GM21515 (cell line): ENCODE data around the gene MBTPS2.

Source experiments
- ATAC-seq: cut with Tn5 transposase; IDR thresholded peaks from one replicate; pipeline ENCODE4 v1.9.1; 2021; ENCODE audit not compliant: unreplicated experiment

The MBTPS2 gene

DNA sequence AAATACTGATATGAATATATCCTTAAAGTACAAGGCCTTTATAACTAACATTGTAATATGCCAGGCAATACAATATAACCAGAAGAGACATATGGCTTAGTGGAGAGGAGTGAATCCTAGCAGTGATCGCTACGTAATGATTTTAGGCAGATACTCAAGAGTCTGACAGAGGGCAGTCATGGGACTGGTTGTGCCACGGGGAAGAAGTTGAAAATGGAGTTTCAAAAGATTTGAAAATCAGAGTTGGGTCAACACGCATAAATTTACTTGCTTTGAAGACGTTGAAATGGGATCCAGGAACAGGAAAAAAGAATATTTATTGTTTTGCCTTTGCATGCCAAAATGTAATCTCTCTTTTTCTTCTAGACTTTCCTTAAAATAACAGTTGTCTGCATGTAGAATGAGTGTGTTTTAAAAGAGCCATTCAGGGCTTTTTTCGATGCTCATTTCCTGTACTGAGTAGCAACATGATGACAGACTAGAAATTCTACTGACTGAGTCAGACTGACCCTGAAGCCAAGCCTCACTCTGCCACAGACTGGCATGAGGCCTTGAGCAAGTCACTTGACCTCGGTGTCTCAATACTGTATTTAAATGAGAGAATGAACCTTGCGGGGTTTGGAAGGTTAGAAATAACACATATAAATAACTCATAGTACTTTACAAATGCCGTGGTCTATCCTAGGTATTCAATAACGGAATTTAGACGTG, 93.0 kb downstream of the MBTPS2 start:
- no peak for ATAC-seq

- ATAC-seq: no peak
Observed at GRCh38 chrX:21933077-21933476, 93.7 kb downstream of the MBTPS2 start.

GRCh38 chrX:21934414-21934813, 95.0 kb downstream of the MBTPS2 start:
- no peak for ATAC-seq
